ENCODE measurements around the gene NECAP2.

NECAP2 gene

GRCh38 chr1:16442265-16442664 is 1.7 kb downstream of the NECAP2 start:
- no peaks in the 10 kb centered on the region for H3K9me3 ChIP-seq (ENCODE audit: control insufficient read depth in 1 of 2, low read length in 2 of 2)
- no peak overlapping the region for H3K9ac ChIP-seq (ENCODE audit: low read depth in 1 of 2, low read length in 2 of 2)
- H3K4me3 ChIP-seq (ENCODE audit: low read depth in 1 of 2, low read length in 2 of 2) = no peak overlapping the region
- peaks cover 4 to 24% of the 10 kb centered on the region in 2 donors for H3K4me1 ChIP-seq (ENCODE audit: control insufficient read depth in 1 of 2, insufficient read depth in 2 of 2, low read length in 2 of 2)
- no peak overlapping the region for H3K27ac ChIP-seq (ENCODE audit: low read depth, low read length)
- H3K36me3 ChIP-seq (ENCODE audit: control insufficient read depth in 1 of 2, insufficient read depth in 2 of 2, low read length in 2 of 2) = peaks cover 12 to 28% of the 10 kb centered on the region in 2 donors
- no peaks in the 10 kb centered on the region for H3K27me3 ChIP-seq (ENCODE audit: control insufficient read depth in 1 of 2, insufficient read depth in 2 of 2, low read length in 2 of 2)

- H3K4me3 ChIP-seq (ENCODE audit: low read depth in 1 of 2, low read length in 2 of 2) = no peak overlapping the region
- no peak overlapping the region for H3K9ac ChIP-seq (ENCODE audit: low read depth in 1 of 2, low read length in 2 of 2)
- H3K27me3 ChIP-seq (ENCODE audit: control insufficient read depth in 1 of 2, insufficient read depth in 2 of 2, low read length in 2 of 2) = no peaks in the 10 kb centered on the region
- H3K27ac ChIP-seq (ENCODE audit: low read depth, low read length) = no peak overlapping the region
- peaks cover 14 to 35% of the 10 kb centered on the region in 2 donors for H3K36me3 ChIP-seq (ENCODE audit: control insufficient read depth in 1 of 2, insufficient read depth in 2 of 2, low read length in 2 of 2)
- no peaks in the 10 kb centered on the region for H3K9me3 ChIP-seq (ENCODE audit: control insufficient read depth in 1 of 2, low read length in 2 of 2)
- peaks cover 4 to 24% of the 10 kb centered on the region in 2 donors for H3K4me1 ChIP-seq (ENCODE audit: control insufficient read depth in 1 of 2, insufficient read depth in 2 of 2, low read length in 2 of 2)
These were observed 2.4 kb downstream of the NECAP2 start for GRCh38 chr1:16442941-16443340.

GRCh38 chr1:16443975-16444770 is 3.6 kb downstream of the NECAP2 start:
- Histone ChIP-seq H3K9ac (ENCODE audit: low read depth in 1 of 2, low read length in 2 of 2) (no peak overlapping the region), H3K27ac (ENCODE audit: low read depth, low read length) (no peak overlapping the region), H3K4me3 (ENCODE audit: low read depth in 1 of 2, low read length in 2 of 2) (no peak overlapping the region), H3K36me3 (ENCODE audit: control insufficient read depth in 1 of 2, insufficient read depth in 2 of 2, low read length in 2 of 2) (peaks cover 25 to 48% of the 10 kb centered on the region in 2 donors), H3K9me3 (ENCODE audit: control insufficient read depth in 1 of 2, low read length in 2 of 2) (no peaks in the 10 kb centered on the region), H3K27me3 (ENCODE audit: control insufficient read depth in 1 of 2, insufficient read depth in 2 of 2, low read length in 2 of 2) (no peaks in the 10 kb centered on the region), H3K4me1 (ENCODE audit: control insufficient read depth in 1 of 2, insufficient read depth in 2 of 2, low read length in 2 of 2) (peaks cover 4 to 24% of the 10 kb centered on the region in 2 donors)

- peaks cover 4 to 23% of the 10 kb centered on the region in 2 donors for H3K4me1 ChIP-seq (ENCODE audit: control insufficient read depth in 1 of 2, insufficient read depth in 2 of 2, low read length in 2 of 2)
- H3K9me3 ChIP-seq (ENCODE audit: control insufficient read depth in 1 of 2, low read length in 2 of 2) = no peaks in the 10 kb centered on the region
- H3K27me3 ChIP-seq (ENCODE audit: control insufficient read depth in 1 of 2, insufficient read depth in 2 of 2, low read length in 2 of 2) = no peaks in the 10 kb centered on the region
- H3K4me3 ChIP-seq (ENCODE audit: low read depth in 1 of 2, low read length in 2 of 2) = no peak overlapping the region
- H3K27ac ChIP-seq (ENCODE audit: low read depth, low read length) = no peak overlapping the region
- no peak overlapping the region for H3K9ac ChIP-seq (ENCODE audit: low read depth in 1 of 2, low read length in 2 of 2)
- peaks cover 32 to 56% of the 10 kb centered on the region in 2 donors for H3K36me3 ChIP-seq (ENCODE audit: control insufficient read depth in 1 of 2, insufficient read depth in 2 of 2, low read length in 2 of 2)
These were observed 4.5 kb downstream of the NECAP2 start for GRCh38 chr1:16445052-16445451.

- Histone ChIP-seq H3K4me1 (ENCODE audit: control insufficient read depth in 1 of 2, insufficient read depth in 2 of 2, low read length in 2 of 2) (peaks cover 4 to 19% of the 10 kb centered on the region in 2 donors), H3K9me3 (ENCODE audit: control insufficient read depth in 1 of 2, low read length in 2 of 2) (no peaks in the 10 kb centered on the region), H3K36me3 (ENCODE audit: control insufficient read depth in 1 of 2, insufficient read depth in 2 of 2, low read length in 2 of 2) (peaks cover 32 to 65% of the 10 kb centered on the region in 2 donors), H3K4me3 (ENCODE audit: low read depth in 1 of 2, low read length in 2 of 2) (no peak overlapping the region), H3K27me3 (ENCODE audit: control insufficient read depth in 1 of 2, insufficient read depth in 2 of 2, low read length in 2 of 2) (no peaks in the 10 kb centered on the region), H3K9ac (ENCODE audit: low read depth in 1 of 2, low read length in 2 of 2) (no peak overlapping the region), H3K27ac (ENCODE audit: low read depth, low read length) (no peak overlapping the region)
These were observed 5.6 kb downstream of the NECAP2 start for GRCh38 chr1:16446116-16446515.

- no peak overlapping the region for H3K27ac ChIP-seq (ENCODE audit: low read depth, low read length)
- peaks cover 3 to 5% of the 10 kb centered on the region in 2 donors for H3K4me1 ChIP-seq (ENCODE audit: control insufficient read depth in 1 of 2, insufficient read depth in 2 of 2, low read length in 2 of 2)
- no peaks in the 10 kb centered on the region for H3K27me3 ChIP-seq (ENCODE audit: control insufficient read depth in 1 of 2, insufficient read depth in 2 of 2, low read length in 2 of 2)
- H3K9ac ChIP-seq (ENCODE audit: low read depth in 1 of 2, low read length in 2 of 2) = no peak overlapping the region
- peaks cover 41 to 78% of the 10 kb centered on the region in 2 donors for H3K36me3 ChIP-seq (ENCODE audit: control insufficient read depth in 1 of 2, insufficient read depth in 2 of 2, low read length in 2 of 2)
- H3K9me3 ChIP-seq (ENCODE audit: control insufficient read depth in 1 of 2, low read length in 2 of 2) = no peaks in the 10 kb centered on the region
- no peak overlapping the region for H3K4me3 ChIP-seq (ENCODE audit: low read depth in 1 of 2, low read length in 2 of 2)
These were observed 7.1 kb downstream of the NECAP2 start for GRCh38 chr1:16447641-16448040.

GRCh38 chr1:16449065-16449464 is 8.5 kb downstream of the NECAP2 start:
- Histone ChIP-seq H3K4me1 (ENCODE audit: control insufficient read depth in 1 of 2, insufficient read depth in 2 of 2, low read length in 2 of 2) (no peaks in the 10 kb centered on the region), H3K9me3 (ENCODE audit: control insufficient read depth in 1 of 2, low read length in 2 of 2) (no peaks in the 10 kb centered on the region), H3K27me3 (ENCODE audit: control insufficient read depth in 1 of 2, insufficient read depth in 2 of 2, low read length in 2 of 2) (no peaks in the 10 kb centered on the region), H3K9ac (ENCODE audit: low read depth in 1 of 2, low read length in 2 of 2) (no peak overlapping the region), H3K4me3 (ENCODE audit: low read depth in 1 of 2, low read length in 2 of 2) (no peak overlapping the region), H3K36me3 (ENCODE audit: control insufficient read depth in 1 of 2, insufficient read depth in 2 of 2, low read length in 2 of 2) (peaks cover 44 to 81% of the 10 kb centered on the region in 2 donors), H3K27ac (ENCODE audit: low read depth, low read length) (no peak overlapping the region)

- peaks cover 40 to 75% of the 10 kb centered on the region in 2 donors for H3K36me3 ChIP-seq (ENCODE audit: control insufficient read depth in 1 of 2, insufficient read depth in 2 of 2, low read length in 2 of 2)
- H3K9ac ChIP-seq (ENCODE audit: low read depth in 1 of 2, low read length in 2 of 2) = no peak overlapping the region
- no peak overlapping the region for H3K4me3 ChIP-seq (ENCODE audit: low read depth in 1 of 2, low read length in 2 of 2)
- no peaks in the 10 kb centered on the region for H3K4me1 ChIP-seq (ENCODE audit: control insufficient read depth in 1 of 2, insufficient read depth in 2 of 2, low read length in 2 of 2)
- no peak overlapping the region for H3K27ac ChIP-seq (ENCODE audit: low read depth, low read length)
- no peaks in the 10 kb centered on the region for H3K9me3 ChIP-seq (ENCODE audit: control insufficient read depth in 1 of 2, low read length in 2 of 2)
- H3K27me3 ChIP-seq (ENCODE audit: control insufficient read depth in 1 of 2, insufficient read depth in 2 of 2, low read length in 2 of 2) = no peaks in the 10 kb centered on the region
These were observed 9.1 kb downstream of the NECAP2 start for GRCh38 chr1:16449666-16450065.

GRCh38 chr1:16450863-16451481 is 10.4 kb downstream of the NECAP2 start:
- no peaks in the 10 kb centered on the region for H3K9me3 ChIP-seq (ENCODE audit: control insufficient read depth in 1 of 2, low read length in 2 of 2)
- H3K27me3 ChIP-seq (ENCODE audit: control insufficient read depth in 1 of 2, insufficient read depth in 2 of 2, low read length in 2 of 2) = no peaks in the 10 kb centered on the region
- H3K4me3 ChIP-seq (ENCODE audit: low read depth in 1 of 2, low read length in 2 of 2) = no peak overlapping the region
- H3K36me3 ChIP-seq (ENCODE audit: control insufficient read depth in 1 of 2, insufficient read depth in 2 of 2, low read length in 2 of 2) = peaks cover 44 to 80% of the 10 kb centered on the region in 2 donors
- no peak overlapping the region for H3K9ac ChIP-seq (ENCODE audit: low read depth in 1 of 2, low read length in 2 of 2)
- no peak overlapping the region for H3K27ac ChIP-seq (ENCODE audit: low read depth, low read length)
- no peaks in the 10 kb centered on the region for H3K4me1 ChIP-seq (ENCODE audit: control insufficient read depth in 1 of 2, insufficient read depth in 2 of 2, low read length in 2 of 2)

- peaks cover 52 to 84% of the 10 kb centered on the region in 2 donors for H3K36me3 ChIP-seq (ENCODE audit: control insufficient read depth in 1 of 2, insufficient read depth in 2 of 2, low read length in 2 of 2)
- H3K4me1 ChIP-seq (ENCODE audit: control insufficient read depth in 1 of 2, insufficient read depth in 2 of 2, low read length in 2 of 2) = no peaks in the 10 kb centered on the region
These were observed 11.5 kb downstream of the NECAP2 start for GRCh38 chr1:16451841-16452528.

More at GRCh38 chr1:16451841-16452528, 11.5 kb downstream of the NECAP2 start:
- Histone ChIP-seq H3K9me3 (ENCODE audit: control insufficient read depth in 1 of 2, low read length in 2 of 2) (no peaks in the 10 kb centered on the region), H3K9ac (ENCODE audit: low read depth in 1 of 2, low read length in 2 of 2) (no peak overlapping the region), H3K27ac (ENCODE audit: low read depth, low read length) (no peak overlapping the region), H3K4me3 (ENCODE audit: low read depth in 1 of 2, low read length in 2 of 2) (no peak overlapping the region), H3K27me3 (ENCODE audit: control insufficient read depth in 1 of 2, insufficient read depth in 2 of 2, low read length in 2 of 2) (no peaks in the 10 kb centered on the region)

All from duodenal mucosa (tissue), 2 donors.